Activated CD4-positive, alpha-beta memory T cell treated with anti-CD3 and anti-CD28 coated beads for 36 hours (primary cell): ENCODE measurements around the gene TCEA2. TPM values are rescaled to one million over a fixed set of nuclear protein-coding genes. Genes with fewer than 3 reads are reported as not detected.
A peak's percentile ranks its signal among the peaks of the same experiment; 100 is the strongest.

Source experiments
- CTCF ChIA-PET: fragments of 350-600 bp; sonication (Branson Sonifier 250); formaldehyde crosslinking; loops from one replicate; lab custom pipeline; 2021; ENCODE audit warnings: antibody characterized with exemption, inconsistent platforms; lab: Charles Lee
- POLR2A ChIA-PET: fragments of 350-600 bp; sonication (Branson Sonifier 250); formaldehyde crosslinking; loops from one replicate; lab custom pipeline; 2021; ENCODE audit warnings: antibody characterized with exemption; lab: Charles Lee
- DNase-seq: peaks from one replicate; pipeline ENCODE4 v3.0.0-alpha.2; 2020
- H3K27ac Mint-ChIP-seq: one replicate; pipeline ENCODE4 v1.8.0; 2021; ENCODE audit warnings: mixed read lengths
- H3K27me3 Mint-ChIP-seq: one replicate; pipeline ENCODE4 v1.8.0; 2021; ENCODE audit warnings: mixed read lengths
- H3K36me3 Mint-ChIP-seq: one replicate; pipeline ENCODE4 v1.8.0; 2021; ENCODE audit warnings: mixed read lengths
- H3K4me1 Mint-ChIP-seq: one replicate; pipeline ENCODE4 v1.8.0; 2021; ENCODE audit warnings: low read depth, mixed read lengths
- H3K4me3 Mint-ChIP-seq: one replicate; pipeline ENCODE4 v1.8.0; 2021; ENCODE audit warnings: mild to moderate bottlenecking, mixed read lengths
- H3K9me3 Mint-ChIP-seq: one replicate; pipeline ENCODE4 v1.8.0; 2021; ENCODE audit warnings: mixed read lengths
- intact Hi-C: fragments of 100-400 bp; cut with micrococcal nuclease; formaldehyde crosslinking; loops from one replicate; pipeline ENCODE4 v1.15.1; 2023
- total RNA-seq, 2 experiments: library from RNA; stranded (reverse); gene quantifications; one replicate each; pipeline ENCODE4 v1.2.3, GENCODE V29; 2021

The TCEA2 gene
- total RNA-seq, 2 experiments from 2014 or later, result 27.3 to 29.9 TPM

DNA sequence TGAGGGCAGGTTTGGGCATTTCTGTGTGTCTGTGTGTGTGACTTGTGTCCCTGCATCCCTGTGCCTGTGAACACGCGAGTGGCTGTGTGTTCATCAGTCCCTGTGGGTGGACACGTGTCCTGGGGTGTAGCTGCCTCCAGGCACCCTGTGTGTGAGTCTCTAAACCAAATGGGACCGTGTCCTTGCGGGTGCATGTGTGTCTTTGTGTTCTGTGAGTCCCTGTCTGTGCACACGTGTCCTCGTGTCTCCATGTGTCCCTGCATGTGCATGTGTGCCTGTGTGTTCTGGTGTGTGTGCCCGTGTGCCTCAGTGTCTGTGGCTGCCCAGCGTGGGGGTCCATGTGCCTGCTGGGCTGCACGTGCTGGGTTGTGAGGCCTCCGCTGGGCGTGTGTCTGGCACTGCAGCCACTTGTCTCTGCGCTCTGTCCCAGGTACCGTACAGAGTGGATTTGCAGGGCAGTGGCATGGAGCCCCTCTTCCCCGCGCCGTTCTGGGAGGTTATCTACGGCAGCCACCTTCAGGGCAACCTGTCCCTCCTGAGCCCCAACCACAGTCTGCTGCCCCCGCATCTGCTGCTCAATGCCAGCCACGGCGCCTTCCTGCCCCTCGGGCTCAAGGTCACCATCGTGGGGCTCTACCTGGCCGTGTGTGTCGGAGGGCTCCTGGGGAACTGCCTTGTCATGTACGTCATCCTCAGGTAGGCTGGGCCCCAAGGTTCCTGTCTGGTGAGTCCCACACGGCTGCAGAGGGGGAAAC is 29.4 kb downstream of the TCEA2 start:
- CTCF ChIA-PET, result interaction anchor here (1.0 to 1.1 kb wide), 2 partner anchors 10 to 451 kb away, joined by 3 read pairs; no protein-coding TSS in a partner anchor
- no peak for DNase-seq
- Mint-ChIP-seq H3K4me3 (no peak overlapping the region), H3K9me3 (peaks cover 9% of the 10 kb centered on the region), H3K4me1 (no peaks in the 10 kb centered on the region), H3K36me3 (no peaks in the 10 kb centered on the region), H3K27me3 (no peaks in the 10 kb centered on the region), H3K27ac (no peak overlapping the region)
- POLR2A ChIA-PET, result no interaction called here
- intact Hi-C loops, result no loop called here

DNA sequence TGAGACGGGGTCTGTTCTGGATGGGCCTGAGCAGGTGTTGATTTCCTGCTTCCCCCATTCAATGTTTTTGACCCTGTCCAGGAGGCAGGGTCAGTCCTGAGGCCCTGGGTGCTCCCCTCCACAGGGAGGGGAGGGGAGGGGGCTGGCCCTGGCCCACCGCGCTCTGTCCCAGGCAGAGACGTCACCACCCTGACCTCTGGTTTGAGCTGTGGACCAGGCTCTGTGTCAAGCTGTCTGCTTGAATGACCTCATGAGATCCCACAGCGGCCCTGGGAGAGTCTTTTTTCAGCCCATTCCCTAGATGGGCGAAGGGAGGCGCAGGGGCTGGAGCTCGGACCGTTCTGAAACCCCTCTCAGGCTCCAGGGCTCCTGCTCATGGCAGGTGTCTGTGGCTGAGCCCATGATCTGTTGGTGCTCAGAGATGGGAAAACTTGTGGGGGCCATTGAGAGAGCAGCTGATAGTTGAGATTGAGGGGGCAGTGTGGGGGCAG is 30.1 kb downstream of the TCEA2 start:
- intact Hi-C loops, result no loop called here
- H3K4me1 Mint-ChIP-seq, result no peaks in the 10 kb centered on the region
- ChIA-PET POLR2A (no interaction called here), CTCF (no interaction called here)
- no peaks in the 10 kb centered on the region for H3K27me3 Mint-ChIP-seq
- DNase-seq, result no peak
- H3K27ac Mint-ChIP-seq, result no peak overlapping the region
- no peak overlapping the region for H3K4me3 Mint-ChIP-seq
- no peaks in the 10 kb centered on the region for H3K36me3 Mint-ChIP-seq
- peaks cover 3% of the 10 kb centered on the region for H3K9me3 Mint-ChIP-seq

- ChIA-PET CTCF (interaction anchor here (1.3 to 1.6 kb wide), 2 partner anchors 12 to 25 kb away, joined by 4 to 5 read pairs; partner anchors contain the start of gene LKAAEAR1), POLR2A (no interaction called here)
- no peaks in the 10 kb centered on the region for H3K36me3 Mint-ChIP-seq
- H3K27me3 Mint-ChIP-seq, result no peaks in the 10 kb centered on the region
- DNase-seq, result no peak
- intact Hi-C loops, result no loop called here
- no peak overlapping the region for H3K27ac Mint-ChIP-seq
- H3K9me3 Mint-ChIP-seq, result no peaks in the 10 kb centered on the region
- H3K4me3 Mint-ChIP-seq, result no peak overlapping the region
- H3K4me1 Mint-ChIP-seq, result peaks cover under 1% of the 10 kb centered on the region
Measured at GRCh38 chr20:64095455-64095854, 32.5 kb downstream of the TCEA2 start.

- Mint-ChIP-seq H3K4me3 (no peak overlapping the region), H3K27me3 (peaks cover 1% of the 10 kb centered on the region), H3K4me1 (peaks cover 3% of the 10 kb centered on the region), H3K36me3 (no peaks in the 10 kb centered on the region), H3K27ac (no peak overlapping the region), H3K9me3 (no peaks in the 10 kb centered on the region)
- POLR2A ChIA-PET, result no interaction called here
- peak; percentile 42 for DNase-seq
- intact Hi-C loops, result no loop called here
- CTCF ChIA-PET, result interaction anchor here (1.3 to 1.6 kb wide), 2 partner anchors 13 to 24 kb away, joined by 4 to 5 read pairs; partner anchors contain the start of gene LKAAEAR1
Measured at GRCh38 chr20:64095927-64096326, 32.9 kb downstream of the TCEA2 start.

- H3K9me3 Mint-ChIP-seq, result no peaks in the 10 kb centered on the region
- no peaks in the 10 kb centered on the region for H3K36me3 Mint-ChIP-seq
- no peak overlapping the region for H3K27ac Mint-ChIP-seq
- ChIA-PET POLR2A (no interaction called here), CTCF (interaction anchor here (1.6 kb wide), 1 partner anchor 13 kb away, joined by 5 read pairs; the partner anchor contains the start of gene LKAAEAR1)
- peaks cover 7% of the 10 kb centered on the region for H3K27me3 Mint-ChIP-seq
- peaks cover 7% of the 10 kb centered on the region for H3K4me1 Mint-ChIP-seq
- DNase-seq, result no peak
- intact Hi-C loops, result no loop called here
- no peak overlapping the region for H3K4me3 Mint-ChIP-seq
Measured at GRCh38 chr20:64096535-64096934, 33.5 kb downstream of the TCEA2 start.

DNA sequence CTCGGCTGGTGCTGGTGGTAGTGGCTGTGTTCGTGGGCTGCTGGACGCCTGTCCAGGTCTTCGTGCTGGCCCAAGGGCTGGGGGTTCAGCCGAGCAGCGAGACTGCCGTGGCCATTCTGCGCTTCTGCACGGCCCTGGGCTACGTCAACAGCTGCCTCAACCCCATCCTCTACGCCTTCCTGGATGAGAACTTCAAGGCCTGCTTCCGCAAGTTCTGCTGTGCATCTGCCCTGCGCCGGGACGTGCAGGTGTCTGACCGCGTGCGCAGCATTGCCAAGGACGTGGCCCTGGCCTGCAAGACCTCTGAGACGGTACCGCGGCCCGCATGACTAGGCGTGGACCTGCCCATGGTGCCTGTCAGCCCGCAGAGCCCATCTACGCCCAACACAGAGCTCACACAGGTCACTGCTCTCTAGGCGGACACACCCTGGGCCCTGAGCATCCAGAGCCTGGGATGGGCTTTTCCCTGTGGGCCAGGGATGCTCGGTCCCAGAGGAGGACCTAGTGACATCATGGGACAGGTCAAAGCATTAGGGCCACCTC is 35.5 kb downstream of the TCEA2 start:
- intact Hi-C loops, result no loop called here
- Mint-ChIP-seq H3K4me1 (peaks cover 7% of the 10 kb centered on the region), H3K36me3 (no peaks in the 10 kb centered on the region), H3K4me3 (no peak overlapping the region), H3K9me3 (no peaks in the 10 kb centered on the region), H3K27ac (no peak overlapping the region), H3K27me3 (peaks cover 15% of the 10 kb centered on the region)
- no peak for DNase-seq
- POLR2A ChIA-PET, result no interaction called here
- CTCF ChIA-PET, result interaction anchor here (1.6 kb wide), 1 partner anchor 15 kb away, joined by 5 read pairs; no protein-coding TSS in a partner anchor

DNA sequence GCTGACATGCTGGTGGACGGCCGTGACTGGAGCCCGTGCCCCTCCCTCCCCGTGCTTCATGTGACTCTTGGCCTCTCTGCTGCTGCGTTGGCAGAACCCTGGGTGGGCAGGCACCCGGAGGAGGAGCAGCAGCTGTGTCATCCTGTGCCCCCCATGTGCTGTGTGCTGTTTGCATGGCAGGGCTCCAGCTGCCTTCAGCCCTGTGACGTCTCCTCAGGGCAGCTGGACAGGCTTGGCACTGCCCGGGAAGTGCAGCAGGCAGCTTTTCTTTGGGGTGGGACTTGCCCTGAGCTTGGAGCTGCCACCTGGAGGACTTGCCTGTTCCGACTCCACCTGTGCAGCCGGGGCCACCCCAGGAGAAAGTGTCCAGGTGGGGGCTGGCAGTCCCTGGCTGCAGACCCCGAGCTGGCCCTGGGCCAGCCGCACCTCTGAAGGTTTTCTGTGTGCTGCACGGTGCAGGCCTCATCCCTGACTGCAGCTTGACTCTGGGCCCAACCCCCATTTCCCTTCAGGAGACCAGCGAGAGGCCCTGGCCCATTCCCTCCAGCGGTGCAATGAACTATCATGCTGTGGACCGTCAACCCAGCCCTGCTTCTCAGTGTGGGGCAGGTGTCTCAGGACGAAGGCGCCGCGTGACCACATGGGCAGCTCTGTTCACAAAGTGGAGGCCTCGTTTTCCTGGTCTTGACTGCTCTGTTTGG is 36.2 kb downstream of the TCEA2 start:
- no peak overlapping the region for H3K4me3 Mint-ChIP-seq
- intact Hi-C loops, result no loop called here
- no peaks in the 10 kb centered on the region for H3K9me3 Mint-ChIP-seq
- H3K36me3 Mint-ChIP-seq, result no peaks in the 10 kb centered on the region
- H3K27me3 Mint-ChIP-seq, result peaks cover 20% of the 10 kb centered on the region
- peaks cover 7% of the 10 kb centered on the region for H3K4me1 Mint-ChIP-seq
- DNase-seq, result no peak
- ChIA-PET CTCF (interaction anchor here (1.6 to 3.6 kb wide), 2 partner anchors 16 to 22 kb away, joined by 5 to 33 read pairs; no protein-coding TSS in a partner anchor), POLR2A (no interaction called here)
- H3K27ac Mint-ChIP-seq, result no peak overlapping the region

DNA sequence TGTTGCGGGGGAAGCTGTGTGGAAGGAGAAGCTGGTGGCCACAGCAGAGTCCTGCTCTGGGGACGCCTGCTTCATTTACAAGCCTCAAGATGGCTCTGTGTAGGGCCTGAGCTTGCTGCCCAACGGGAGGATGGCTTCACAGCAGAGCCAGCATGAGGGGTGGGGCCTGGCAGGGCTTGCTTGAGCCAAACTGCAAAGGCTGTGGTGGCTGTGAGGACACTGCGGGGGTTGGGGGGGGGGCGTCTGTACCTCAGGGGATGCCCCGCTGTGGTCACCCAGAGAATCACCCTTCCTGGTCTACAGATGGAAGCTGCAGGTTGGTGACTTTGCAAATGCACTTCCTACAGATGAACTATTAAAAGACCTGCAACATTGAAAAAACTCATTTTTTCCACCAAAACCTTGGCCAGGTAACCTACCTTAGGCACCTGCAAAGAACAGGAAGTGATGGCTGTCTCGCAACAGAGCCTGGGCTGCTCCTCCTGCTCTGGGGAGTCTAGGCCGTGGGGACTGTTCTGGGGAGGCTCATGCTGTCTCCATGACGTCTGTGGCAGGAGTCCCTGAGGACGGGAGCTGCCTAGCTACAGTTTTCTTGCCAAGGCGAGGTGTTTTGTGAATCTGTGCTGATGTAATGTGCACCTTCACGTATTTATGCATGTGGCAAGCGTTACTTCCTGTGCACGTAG is 37.0 kb downstream of the TCEA2 start:
- no peaks in the 10 kb centered on the region for H3K36me3 Mint-ChIP-seq
- no peak overlapping the region for H3K27ac Mint-ChIP-seq
- peaks cover 7% of the 10 kb centered on the region for H3K4me1 Mint-ChIP-seq
- CTCF ChIA-PET, result interaction anchor here (1.6 to 3.6 kb wide), 2 partner anchors 16 to 21 kb away, joined by 5 to 33 read pairs; no protein-coding TSS in a partner anchor
- H3K4me3 Mint-ChIP-seq, result no peak overlapping the region
- H3K9me3 Mint-ChIP-seq, result no peaks in the 10 kb centered on the region
- intact Hi-C loops, result no loop called here
- POLR2A ChIA-PET, result no interaction called here
- H3K27me3 Mint-ChIP-seq, result peaks cover 20% of the 10 kb centered on the region
- DNase-seq, result no peak

DNA sequence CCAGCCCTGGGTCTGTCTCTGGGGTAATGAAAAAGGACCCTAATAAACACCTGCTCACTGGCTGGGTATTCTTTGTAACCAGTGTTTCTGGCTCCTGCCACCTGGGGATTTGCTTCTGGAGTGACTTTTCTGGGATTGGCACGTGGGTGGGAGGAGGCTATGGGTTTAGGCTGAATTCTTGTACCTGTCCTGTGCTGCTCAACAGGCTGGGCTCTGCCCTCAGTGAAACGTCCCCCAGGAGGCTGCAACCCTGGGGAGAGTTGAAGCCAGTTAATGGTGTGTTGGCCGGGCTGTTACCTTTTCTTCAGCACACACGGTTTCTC is 37.5 kb downstream of the TCEA2 start:
- POLR2A ChIA-PET, result no interaction called here
- H3K4me1 Mint-ChIP-seq, result peaks cover 7% of the 10 kb centered on the region
- no peak for DNase-seq
- no peak overlapping the region for H3K27ac Mint-ChIP-seq
- peaks cover 20% of the 10 kb centered on the region for H3K27me3 Mint-ChIP-seq
- intact Hi-C loops, result no loop called here
- H3K9me3 Mint-ChIP-seq, result no peaks in the 10 kb centered on the region
- H3K36me3 Mint-ChIP-seq, result no peaks in the 10 kb centered on the region
- no peak overlapping the region for H3K4me3 Mint-ChIP-seq
- CTCF ChIA-PET, result interaction anchor here (3.6 kb wide), 1 partner anchor 20 kb away, joined by 33 read pairs; no protein-coding TSS in a partner anchor

GRCh38 chr20:64100946-64101688 is 38.1 kb downstream of the TCEA2 start:
- no peak for DNase-seq
- Mint-ChIP-seq H3K4me1 (peaks cover 7% of the 10 kb centered on the region), H3K4me3 (peak overlapping the region; percentile 10), H3K27ac (no peak overlapping the region), H3K9me3 (no peaks in the 10 kb centered on the region), H3K27me3 (peaks cover 20% of the 10 kb centered on the region), H3K36me3 (no peaks in the 10 kb centered on the region)
- intact Hi-C loops, result no loop called here
- ChIA-PET CTCF (interaction anchor here (0.7 to 3.6 kb wide), 7 partner anchors 12 to 39 kb away, joined by 3 to 33 read pairs (median 4); partner anchors contain the start of genes LKAAEAR1 and TCEA2), POLR2A (no interaction called here)
